Measurements from ENCODE around the gene REEP3. TPM values are rescaled to one million over a fixed set of nuclear protein-coding genes. Genes with fewer than 3 reads are reported as not detected.

REEP3 gene
- total and polyA plus RNA-seq, 2 donors (not counting 1 experiment from before 2014, with no cell fraction given), result 2.2 to 8.8 TPM

DNA sequence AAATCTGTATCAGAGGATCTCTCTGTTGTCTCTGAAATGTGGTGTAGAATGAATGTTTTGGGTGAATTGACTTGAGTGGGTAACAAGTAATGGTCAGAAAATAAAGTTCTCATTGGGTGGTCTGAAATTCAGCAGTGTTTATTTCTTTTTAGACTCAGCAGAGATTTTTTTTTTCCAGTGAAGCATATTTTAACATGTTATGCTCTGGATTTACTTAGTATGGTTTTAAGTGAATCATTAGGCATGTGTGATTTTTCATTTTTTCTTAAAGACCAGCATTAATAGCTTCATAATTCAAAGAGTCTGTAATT lies 63.5 kb downstream of the REEP3 start:
- Mint-ChIP-seq H3K9me3 (ENCODE audit: insufficient read depth) (no peaks in the 10 kb centered on the region), H3K4me1 (no peaks in the 10 kb centered on the region), H3K27me3 (no peaks in the 10 kb centered on the region), H3K27ac (no peak overlapping the region), H3K4me3 (no peak overlapping the region)
- Histone ChIP-seq H3K4me2 (replicated peaks; ENCODE audit: low read depth, low read length, poor library complexity, severe bottlenecking) (no peak overlapping the region), H3K9ac (ENCODE audit: low read length) (no peak overlapping the region), H2AFZ (ENCODE audit: insufficient read depth, low read depth, low read length, poor library complexity, severe bottlenecking) (no peak overlapping the region), H4K20me1 (ENCODE audit: control insufficient read depth, insufficient read depth, low read length, poor library complexity, severe bottlenecking) (no peaks in the 10 kb centered on the region), H3K79me2 (ENCODE audit: control insufficient read depth, insufficient read depth, low read length) (peaks cover 15% of the 10 kb centered on the region), H3K36me3 (replicated peaks in 1 of 2; ENCODE audit: control extremely low read depth in 1 of 2, control insufficient read depth in 1 of 2, extremely low read depth in 1 of 2, insufficient read depth in 2 of 2, low read length in 1 of 2) (no peaks in the 10 kb centered on the region), H3K27me3 (replicated peaks in 1 of 4; ENCODE audit: control extremely low read depth in 1 of 4, control insufficient read depth in 3 of 4, insufficient read depth in 4 of 4, low read length in 3 of 4) (no peaks in the 10 kb centered on the region), H3K9me3 (ENCODE audit: control extremely low read depth in 1 of 3, control insufficient read depth in 2 of 3, insufficient read depth in 1 of 3, low read length in 2 of 3) (no peaks in the 10 kb centered on the region), H3K4me3 (ENCODE audit: control extremely low read depth in 1 of 5, extremely low read depth in 1 of 5, insufficient read depth in 1 of 5, low read depth in 2 of 5, low read length in 4 of 5) (no peak overlapping the region), H3K4me1 (ENCODE audit: control insufficient read depth in 2 of 2, insufficient read depth in 2 of 2, low read length in 2 of 2) (no peaks in the 10 kb centered on the region), H3K27ac (ENCODE audit: low read length in 2 of 2) (no peak overlapping the region)
- no peak for TF ChIP-seq EZH2 (IDR thresholded peaks at IDR 0.05; ENCODE audit: borderline replicate concordance, insufficient read depth, low read depth, low read length, poor library complexity, severe bottlenecking)
- TF ChIP-seq, protein P1, sequence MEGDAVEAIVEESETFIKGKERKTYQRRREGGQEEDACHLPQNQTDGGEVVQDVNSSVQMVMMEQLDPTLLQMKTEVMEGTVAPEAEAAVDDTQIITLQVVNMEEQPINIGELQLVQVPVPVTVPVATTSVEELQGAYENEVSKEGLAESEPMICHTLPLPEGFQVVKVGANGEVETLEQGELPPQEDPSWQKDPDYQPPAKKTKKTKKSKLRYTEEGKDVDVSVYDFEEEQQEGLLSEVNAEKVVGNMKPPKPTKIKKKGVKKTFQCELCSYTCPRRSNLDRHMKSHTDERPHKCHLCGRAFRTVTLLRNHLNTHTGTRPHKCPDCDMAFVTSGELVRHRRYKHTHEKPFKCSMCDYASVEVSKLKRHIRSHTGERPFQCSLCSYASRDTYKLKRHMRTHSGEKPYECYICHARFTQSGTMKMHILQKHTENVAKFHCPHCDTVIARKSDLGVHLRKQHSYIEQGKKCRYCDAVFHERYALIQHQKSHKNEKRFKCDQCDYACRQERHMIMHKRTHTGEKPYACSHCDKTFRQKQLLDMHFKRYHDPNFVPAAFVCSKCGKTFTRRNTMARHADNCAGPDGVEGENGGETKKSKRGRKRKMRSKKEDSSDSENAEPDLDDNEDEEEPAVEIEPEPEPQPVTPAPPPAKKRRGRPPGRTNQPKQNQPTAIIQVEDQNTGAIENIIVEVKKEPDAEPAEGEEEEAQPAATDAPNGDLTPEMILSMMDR (IDR thresholded peaks at IDR 0.05), result no peak
- ChIA-PET CTCF (interaction anchor here (1.3 kb wide), 1 partner anchor 44 kb away, joined by 5 read pairs; no protein-coding TSS in a partner anchor), POLR2A (interaction anchor here (0.7 kb wide), 1 partner anchor 899 kb away, joined by 4 read pairs; no protein-coding TSS in a partner anchor)
- DNase-seq (no peak), ATAC-seq (ENCODE audit: low read depth) (no peak)
- intact Hi-C loops (cut with micrococcal nuclease), result no loop called here

DNA sequence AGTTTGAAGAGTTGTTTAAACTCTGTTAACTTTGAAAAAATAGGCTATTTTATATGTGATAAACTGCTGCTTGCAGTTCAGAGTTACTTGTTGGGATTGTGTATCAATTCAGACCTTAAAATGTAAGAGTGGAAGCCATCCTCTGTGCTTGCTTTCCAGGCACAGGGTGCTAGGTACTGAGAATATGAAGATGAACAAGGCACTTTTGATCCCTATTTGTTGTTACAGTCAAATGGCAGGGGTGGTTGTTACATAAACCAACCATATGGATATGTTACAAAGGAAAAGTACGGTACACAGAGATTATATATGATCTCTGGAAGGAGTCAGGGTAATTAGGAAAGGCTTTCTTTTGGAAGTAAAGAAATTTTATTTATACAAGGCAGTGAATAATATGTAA lies 63.8 kb downstream of the REEP3 start:
- H3K27me3 Mint-ChIP-seq, result no peaks in the 10 kb centered on the region
- H3K4me1 ChIP-seq (ENCODE audit: control insufficient read depth in 2 of 2, insufficient read depth in 2 of 2, low read length in 2 of 2), result no peaks in the 10 kb centered on the region
- POLR2A ChIA-PET, result no interaction called here
- no peak overlapping the region for H3K4me3 Mint-ChIP-seq
- no peaks in the 10 kb centered on the region for H3K9me3 Mint-ChIP-seq (ENCODE audit: insufficient read depth)
- H3K9me3 ChIP-seq (ENCODE audit: control extremely low read depth in 1 of 3, control insufficient read depth in 2 of 3, insufficient read depth in 1 of 3, low read length in 2 of 3), result no peaks in the 10 kb centered on the region
- no peak overlapping the region for H3K27ac ChIP-seq (ENCODE audit: low read length in 2 of 2)
- DNase-seq (no peak), ATAC-seq (ENCODE audit: low read depth) (no peak)
- intact Hi-C loops (cut with micrococcal nuclease), result no loop called here
- no peaks in the 10 kb centered on the region for H4K20me1 ChIP-seq (ENCODE audit: control insufficient read depth, insufficient read depth, low read length, poor library complexity, severe bottlenecking)
- no peak overlapping the region for H3K4me3 ChIP-seq (ENCODE audit: control extremely low read depth in 1 of 5, extremely low read depth in 1 of 5, insufficient read depth in 1 of 5, low read depth in 2 of 5, low read length in 4 of 5)
- H3K9ac ChIP-seq (ENCODE audit: low read length), result no peak overlapping the region
- TF ChIP-seq, protein P1 (IDR thresholded peaks at IDR 0.05), result no peak
- TF ChIP-seq EZH2 (IDR thresholded peaks at IDR 0.05; ENCODE audit: borderline replicate concordance, insufficient read depth, low read depth, low read length, poor library complexity, severe bottlenecking), result no peak
- H3K36me3 ChIP-seq (replicated peaks in 1 of 2; ENCODE audit: control extremely low read depth in 1 of 2, control insufficient read depth in 1 of 2, extremely low read depth in 1 of 2, insufficient read depth in 2 of 2, low read length in 1 of 2), result no peaks in the 10 kb centered on the region
- no peak overlapping the region for H3K4me2 ChIP-seq (replicated peaks; ENCODE audit: low read depth, low read length, poor library complexity, severe bottlenecking)
- no peaks in the 10 kb centered on the region for H3K4me1 Mint-ChIP-seq
- peaks cover 18% of the 10 kb centered on the region for H3K79me2 ChIP-seq (ENCODE audit: control insufficient read depth, insufficient read depth, low read length)
- H3K27me3 ChIP-seq (replicated peaks in 1 of 4; ENCODE audit: control extremely low read depth in 1 of 4, control insufficient read depth in 3 of 4, insufficient read depth in 4 of 4, low read length in 3 of 4), result no peaks in the 10 kb centered on the region
- WGBS (ENCODE audit: insufficient coverage), result no CpG with 5 or more reads among the region's 1 CpG
- no peak overlapping the region for H3K27ac Mint-ChIP-seq
- CTCF ChIA-PET, result interaction anchor here (1.1 to 1.3 kb wide), 2 partner anchors 16 to 43 kb away, joined by 3 to 5 read pairs; no protein-coding TSS in a partner anchor
- no peak overlapping the region for H2AFZ ChIP-seq (ENCODE audit: insufficient read depth, low read depth, low read length, poor library complexity, severe bottlenecking)

Data from B cell (primary cell).